SW480 (cell line): ENCODE data around the gene POU4F1.

ENCODE experiments used
- DNase-seq: peaks from one replicate; pipeline ENCODE4 v3.0.0-alpha.2; 2016; ENCODE audit warnings: low spot score

The POU4F1 gene

GRCh38 chr13:78592584-78592983 lies 10.8 kb downstream of the POU4F1 start:
- no peak for DNase-seq

DNA sequence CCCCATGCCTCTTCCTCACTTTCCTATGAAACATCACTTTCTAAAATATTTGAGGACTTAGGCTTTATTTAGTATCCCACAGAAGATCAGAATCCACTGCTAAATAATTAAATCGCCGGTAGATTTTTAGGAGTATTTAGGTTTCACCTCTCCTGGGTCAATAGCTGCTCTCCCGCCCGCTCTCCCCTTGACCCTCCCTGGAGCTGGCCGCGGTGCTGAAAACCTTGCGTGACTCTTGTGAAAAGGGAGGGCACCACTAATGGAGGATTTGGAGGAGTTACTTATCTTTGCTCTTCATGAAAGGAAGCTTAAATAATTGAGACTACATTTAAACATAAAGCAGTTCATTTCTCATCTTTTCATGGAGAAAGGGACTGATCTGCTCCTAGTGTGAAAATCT lies 14.1 kb downstream of the POU4F1 start:
- DNase-seq = peak; percentile 29

GRCh38 chr13:78587395-78587794 lies 16.0 kb downstream of the POU4F1 start:
- no peak for DNase-seq

GRCh38 chr13:78586706-78587105 lies 16.6 kb downstream of the POU4F1 start:
- no peak for DNase-seq

GRCh38 chr13:78576261-78576660 lies 27.1 kb downstream of the POU4F1 start:
- DNase-seq = no peak

DNA sequence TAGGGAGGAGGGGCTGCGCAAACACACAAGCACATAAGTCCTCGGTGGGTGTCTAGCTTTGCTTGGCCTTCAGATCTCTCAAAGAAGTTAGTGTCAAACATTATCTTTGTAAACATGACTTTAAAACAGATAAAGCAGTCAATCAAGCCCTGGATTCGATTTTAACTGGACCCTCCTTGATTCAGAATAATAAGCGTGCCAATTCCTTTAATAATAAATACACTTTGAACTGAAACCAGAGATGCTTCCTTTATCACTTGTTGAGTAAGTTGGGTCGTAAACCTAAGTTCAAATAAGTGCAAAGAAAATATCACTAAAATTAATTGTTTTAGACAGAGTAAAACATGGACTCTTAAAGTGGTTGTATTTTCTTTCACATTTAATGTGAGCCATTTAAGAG lies 30.9 kb downstream of the POU4F1 start:
- no peak for DNase-seq

DNA sequence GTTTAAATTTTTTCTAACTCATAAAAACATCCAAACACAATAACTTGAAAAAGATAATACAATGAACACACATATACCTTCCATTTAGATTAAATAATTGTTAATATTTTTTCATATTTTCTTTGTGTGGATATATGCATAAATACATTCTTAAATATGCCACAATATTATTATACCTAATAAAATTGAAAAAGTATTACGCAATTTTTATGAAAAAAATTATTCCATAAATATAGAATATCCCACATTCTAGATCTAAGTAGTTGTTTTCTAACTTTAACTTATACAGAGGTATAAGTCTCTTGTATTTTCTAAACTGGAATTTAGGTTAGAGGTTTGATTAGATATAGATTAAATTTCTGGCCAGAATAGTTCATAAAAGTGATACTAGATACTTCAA lies 34.3 kb downstream of the POU4F1 start:
- no peak for DNase-seq

DNA sequence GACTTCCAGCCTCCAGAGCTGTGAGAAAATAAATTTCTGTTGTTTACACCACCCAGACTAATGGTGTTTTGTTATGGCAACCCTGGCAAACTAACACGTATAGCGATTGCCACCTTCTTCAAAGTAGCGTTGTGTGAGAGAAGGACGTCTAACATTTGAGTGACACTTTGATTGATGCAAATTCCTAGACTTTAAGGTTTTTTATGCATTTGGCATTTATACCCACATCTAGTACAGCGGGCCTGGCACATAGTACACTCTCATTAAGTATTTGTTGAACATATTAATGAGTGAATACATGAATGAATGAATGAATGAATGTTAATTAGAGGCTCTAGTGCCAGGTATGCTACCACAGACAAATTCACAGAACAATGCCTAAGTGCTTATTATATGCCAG lies 36.7 kb downstream of the POU4F1 start:
- DNase-seq = no peak

DNA sequence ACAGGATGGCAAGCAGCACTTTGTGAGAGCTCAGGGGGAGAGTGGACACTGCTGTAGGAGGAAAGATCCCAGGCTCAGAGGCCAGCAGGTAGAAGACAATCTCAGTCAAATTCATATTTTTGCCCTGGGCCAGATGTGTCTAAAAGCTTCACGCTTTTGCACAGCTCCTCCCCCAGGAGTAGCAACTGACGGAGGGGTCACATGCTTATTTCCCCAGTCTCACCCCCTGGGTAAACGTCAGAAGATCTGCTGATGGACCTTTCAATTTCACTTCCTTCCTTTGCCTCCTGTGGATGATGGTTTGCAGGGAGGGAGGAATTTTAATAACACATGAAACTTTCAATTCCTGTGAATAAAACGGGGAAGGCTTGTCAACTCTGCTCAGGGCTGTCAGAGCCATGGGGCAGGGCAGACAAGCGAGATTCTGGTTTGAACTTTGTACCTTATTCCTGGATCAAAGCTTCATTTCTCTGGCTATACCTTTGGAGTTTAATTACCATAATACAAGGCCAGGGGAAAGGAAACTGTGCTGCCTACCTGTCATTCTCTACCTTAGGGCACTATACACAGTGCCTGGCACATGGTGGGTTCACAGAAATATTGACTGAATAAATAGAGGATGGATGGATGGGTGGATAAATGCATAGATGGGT lies 41.0 kb downstream of the POU4F1 start:
- DNase-seq = peak; percentile 2
